Measurements from ENCODE around the gene SPINT1. TPM values are rescaled to one million over a fixed set of nuclear protein-coding genes. Genes with fewer than 3 reads are reported as not detected.

Gene SPINT1
- total RNA-seq, 5 donors from 2014 or later (not counting 1 experiment from before 2014, with no cell fraction given): 1.6 to 6.6 (median 5.1) TPM

DNA sequence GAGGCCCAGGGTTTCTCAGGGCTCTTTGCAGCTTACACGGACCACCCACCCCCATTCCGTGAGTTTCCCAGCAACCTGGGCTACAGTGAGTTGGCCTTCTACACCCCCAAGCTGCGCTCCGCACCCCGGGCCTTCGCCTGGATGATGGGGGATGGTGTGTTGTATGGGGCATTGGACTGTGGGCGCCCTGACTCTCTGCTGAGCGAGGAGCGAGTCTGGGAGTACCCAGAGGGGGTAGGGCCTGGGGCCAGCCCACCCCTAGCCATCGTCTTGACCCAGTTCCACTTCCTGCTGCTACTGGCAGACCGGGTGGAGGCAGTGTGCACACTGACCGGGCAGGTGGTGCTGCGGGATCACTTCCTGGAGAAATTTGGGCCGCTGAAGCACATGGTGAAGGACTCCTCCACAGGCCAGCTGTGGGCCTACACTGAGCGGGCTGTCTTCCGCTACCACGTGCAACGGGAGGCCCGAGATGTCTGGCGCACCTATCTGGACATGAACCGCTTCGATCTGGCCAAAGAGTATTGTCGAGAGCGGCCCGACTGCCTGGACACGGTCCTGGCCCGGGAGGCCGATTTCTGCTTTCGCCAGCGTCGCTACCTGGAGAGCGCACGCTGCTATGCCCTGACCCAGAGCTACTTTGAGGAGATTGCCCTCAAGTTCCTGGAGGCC is 55.8 kb downstream of the SPINT1 start:
- CTCF ChIA-PET: interaction anchor here in 1 of 2 donors (1.8 kb wide), 1 partner anchor 42 kb away, joined by 5 read pairs; no protein-coding TSS in a partner anchor
- Histone ChIP-seq H3K27me3 (replicated peaks in 1 of 2; ENCODE audit: control insufficient read depth in 2 of 2, extremely low read depth in 1 of 2, insufficient read depth in 2 of 2, low read length in 1 of 2) (no peaks in the 10 kb centered on the region), H3K36me3 (ENCODE audit: control insufficient read depth in 2 of 2, extremely low read depth in 1 of 2, insufficient read depth in 1 of 2, low read length in 1 of 2) (peaks cover 28 to 52% of the 10 kb centered on the region in 2 donors), H3K9me3 (no peaks in the 10 kb centered on the region), H3K4me3 (ENCODE audit: control insufficient read depth in 1 of 2, extremely low read depth in 1 of 2, low read length in 1 of 2) (no peak overlapping the region), H3K27ac (ENCODE audit: low read length) (no peak overlapping the region), H3K4me1 (ENCODE audit: control insufficient read depth in 1 of 2, extremely low read depth in 1 of 2, insufficient read depth in 2 of 2, low read length in 2 of 2) (peaks cover 16 to 39% of the 10 kb centered on the region in 2 experiments)
- H3K4me3 Mint-ChIP-seq: no peak overlapping the region
- H3K4me1 Mint-ChIP-seq: peaks cover 32 to 46% (median 40%) of the 10 kb centered on the region in 3 donors
- H3K9me3 Mint-ChIP-seq: no peaks in the 10 kb centered on the region
- no peak overlapping the region for H3K27ac Mint-ChIP-seq
- WGBS (ENCODE audit: insufficient coverage): 94% methylated on average over 24 of the region's 33 CpGs
- H3K36me3 Mint-ChIP-seq: peaks cover 41% of the 10 kb centered on the region
- no peaks in the 10 kb centered on the region for H3K27me3 Mint-ChIP-seq
- POLR2A ChIA-PET: no interaction called here
- no peak for DNase-seq
- ATAC-seq (replicated peaks in 1 of 4): no peak

DNA sequence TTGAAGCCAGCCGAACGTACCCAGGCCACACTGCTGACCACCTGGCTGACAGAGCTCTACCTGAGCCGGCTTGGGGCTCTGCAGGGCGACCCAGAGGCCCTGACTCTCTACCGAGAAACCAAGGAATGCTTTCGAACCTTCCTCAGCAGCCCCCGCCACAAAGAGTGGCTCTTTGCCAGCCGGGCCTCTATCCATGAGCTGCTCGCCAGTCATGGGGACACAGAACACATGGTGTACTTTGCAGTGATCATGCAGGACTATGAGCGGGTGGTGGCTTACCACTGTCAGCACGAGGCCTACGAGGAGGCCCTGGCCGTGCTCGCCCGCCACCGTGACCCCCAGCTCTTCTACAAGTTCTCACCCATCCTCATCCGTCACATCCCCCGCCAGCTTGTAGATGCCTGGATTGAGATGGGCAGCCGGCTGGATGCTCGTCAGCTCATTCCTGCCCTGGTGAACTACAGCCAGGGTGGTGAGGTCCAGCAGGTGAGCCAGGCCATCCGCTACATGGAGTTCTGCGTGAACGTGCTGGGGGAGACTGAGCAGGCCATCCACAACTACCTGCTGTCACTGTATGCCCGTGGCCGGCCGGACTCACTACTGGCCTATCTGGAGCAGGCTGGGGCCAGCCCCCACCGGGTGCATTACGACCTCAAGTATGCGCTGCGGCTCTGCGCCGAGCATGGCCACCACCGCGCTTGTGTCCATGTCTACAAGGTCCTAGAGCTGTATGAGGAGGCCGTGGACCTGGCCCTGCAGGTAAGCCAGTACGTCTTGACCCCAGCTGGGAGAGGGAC is 56.6 kb downstream of the SPINT1 start:
- Histone ChIP-seq H3K4me1 (ENCODE audit: control insufficient read depth in 1 of 2, extremely low read depth in 1 of 2, insufficient read depth in 2 of 2, low read length in 2 of 2) (peaks cover 11 to 31% of the 10 kb centered on the region in 2 experiments), H3K4me3 (ENCODE audit: control insufficient read depth in 1 of 2, extremely low read depth in 1 of 2, low read length in 1 of 2) (no peak overlapping the region), H3K9me3 (no peaks in the 10 kb centered on the region), H3K36me3 (ENCODE audit: control insufficient read depth in 2 of 2, extremely low read depth in 1 of 2, insufficient read depth in 1 of 2, low read length in 1 of 2) (peaks cover 28 to 54% of the 10 kb centered on the region in 2 donors), H3K27ac (ENCODE audit: low read length) (no peak overlapping the region), H3K27me3 (replicated peaks in 1 of 2; ENCODE audit: control insufficient read depth in 2 of 2, extremely low read depth in 1 of 2, insufficient read depth in 2 of 2, low read length in 1 of 2) (no peaks in the 10 kb centered on the region)
- H3K4me3 Mint-ChIP-seq: no peak overlapping the region
- CTCF ChIA-PET: interaction anchor here (0.7 to 1.8 kb wide), 3 partner anchors 8 to 288 kb away, joined by 3 to 5 read pairs (median 4); no protein-coding TSS in a partner anchor
- POLR2A ChIA-PET: interaction anchor here (0.5 to 0.6 kb wide), 2 partner anchors 53 to 282 kb away, joined by 5 to 7 read pairs; partner anchors contain the start of gene CHAC1 (in 1 of the 2)
- H3K27ac Mint-ChIP-seq: no peak overlapping the region
- ATAC-seq (replicated peaks in 1 of 4): no peak
- 97% methylated on average over 24 of the region's 36 CpGs for WGBS (ENCODE audit: insufficient coverage)
- H3K36me3 Mint-ChIP-seq: peaks cover 41% of the 10 kb centered on the region
- peaks cover 28 to 41% (median 34%) of the 10 kb centered on the region in 3 donors for H3K4me1 Mint-ChIP-seq
- no peaks in the 10 kb centered on the region for H3K9me3 Mint-ChIP-seq
- no peak for DNase-seq
- H3K27me3 Mint-ChIP-seq: no peaks in the 10 kb centered on the region

DNA sequence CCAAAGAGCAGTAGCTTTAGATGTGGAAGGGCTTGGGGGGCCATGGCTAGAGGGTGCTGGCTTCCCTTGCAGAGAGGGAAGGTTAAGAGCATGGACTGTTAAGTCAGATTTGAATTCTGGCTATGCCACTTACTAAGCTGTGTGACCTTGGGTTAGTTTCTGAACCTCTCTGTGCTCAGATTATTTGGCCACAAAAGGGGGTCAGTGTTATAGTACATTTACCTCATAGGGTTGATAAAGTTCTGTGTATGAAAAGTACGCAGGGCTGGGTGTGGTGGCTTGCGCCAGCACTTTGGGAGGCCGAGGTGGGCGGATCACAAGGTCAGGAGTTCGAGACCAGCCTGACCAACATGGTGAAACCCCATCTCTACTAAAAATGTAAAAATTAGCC is 57.2 kb downstream of the SPINT1 start:
- H3K27me3 Mint-ChIP-seq: no peaks in the 10 kb centered on the region
- H3K4me1 Mint-ChIP-seq: peaks cover 28 to 38% (median 32%) of the 10 kb centered on the region in 3 donors
- H3K27ac Mint-ChIP-seq: no peak overlapping the region
- H3K27ac ChIP-seq (ENCODE audit: low read length): no peak overlapping the region
- no peak for DNase-seq
- no peak overlapping the region for H3K4me3 ChIP-seq (ENCODE audit: control insufficient read depth in 1 of 2, extremely low read depth in 1 of 2, low read length in 1 of 2)
- CTCF ChIA-PET: interaction anchor here (0.6 to 1.8 kb wide), 3 partner anchors 44 to 643 kb away, joined by 3 to 5 read pairs (median 4); partner anchors contain the start of gene RPAP1 (in 1 of the 2)
- no peak overlapping the region for H3K4me3 Mint-ChIP-seq
- H3K9me3 ChIP-seq: no peaks in the 10 kb centered on the region
- H3K36me3 Mint-ChIP-seq: peaks cover 39% of the 10 kb centered on the region
- peaks cover 6 to 28% of the 10 kb centered on the region in 2 experiments for H3K4me1 ChIP-seq (ENCODE audit: control insufficient read depth in 1 of 2, extremely low read depth in 1 of 2, insufficient read depth in 2 of 2, low read length in 2 of 2)
- POLR2A ChIA-PET: interaction anchor here (0.5 to 0.6 kb wide), 3 partner anchors 52 to 281 kb away, joined by 3 to 7 read pairs (median 5); partner anchors contain the start of gene CHAC1 (in 1 of the 2)
- no peaks in the 10 kb centered on the region for H3K27me3 ChIP-seq (replicated peaks in 1 of 2; ENCODE audit: control insufficient read depth in 2 of 2, extremely low read depth in 1 of 2, insufficient read depth in 2 of 2, low read length in 1 of 2)
- no CpG with 5 or more reads among the region's 5 CpGs for WGBS (ENCODE audit: insufficient coverage)
- H3K9me3 Mint-ChIP-seq: no peaks in the 10 kb centered on the region
- no peak for ATAC-seq (replicated peaks in 1 of 4)
- peaks cover 24 to 51% of the 10 kb centered on the region in 2 donors for H3K36me3 ChIP-seq (ENCODE audit: control insufficient read depth in 2 of 2, extremely low read depth in 1 of 2, insufficient read depth in 1 of 2, low read length in 1 of 2)

DNA sequence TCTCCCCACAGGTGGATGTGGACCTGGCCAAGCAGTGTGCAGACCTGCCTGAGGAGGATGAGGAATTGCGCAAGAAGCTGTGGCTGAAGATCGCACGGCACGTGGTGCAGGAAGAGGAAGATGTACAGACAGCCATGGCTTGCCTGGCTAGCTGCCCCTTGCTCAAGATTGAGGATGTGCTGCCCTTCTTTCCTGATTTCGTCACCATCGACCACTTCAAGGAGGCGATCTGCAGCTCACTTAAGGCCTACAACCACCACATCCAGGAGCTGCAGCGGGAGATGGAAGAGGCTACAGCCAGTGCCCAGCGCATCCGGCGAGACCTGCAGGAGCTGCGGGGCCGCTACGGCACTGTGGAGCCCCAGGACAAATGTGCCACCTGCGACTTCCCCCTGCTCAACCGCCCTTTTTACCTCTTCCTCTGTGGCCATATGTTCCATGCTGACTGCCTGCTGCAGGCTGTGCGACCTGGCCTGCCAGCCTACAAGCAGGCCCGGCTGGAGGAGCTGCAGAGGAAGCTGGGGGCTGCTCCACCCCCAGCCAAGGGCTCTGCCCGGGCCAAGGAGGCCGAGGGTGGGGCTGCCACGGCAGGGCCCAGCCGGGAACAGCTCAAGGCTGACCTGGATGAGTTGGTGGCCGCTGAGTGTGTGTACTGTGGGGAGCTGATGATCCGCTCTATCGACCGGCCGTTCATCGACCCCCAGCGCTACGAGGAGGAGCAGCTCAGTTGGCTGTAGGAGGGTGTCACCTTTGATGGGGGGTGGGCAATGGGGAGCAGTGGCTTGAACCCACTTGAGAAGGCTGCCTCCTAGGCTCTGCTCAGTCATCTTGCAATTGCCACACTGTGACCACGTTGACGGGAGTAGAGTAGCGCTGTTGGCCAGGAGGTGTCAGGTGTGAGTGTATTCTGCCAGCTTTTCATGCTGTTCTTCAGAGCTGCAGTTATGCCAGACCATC is 59.0 kb downstream of the SPINT1 start:
- POLR2A ChIA-PET: no interaction called here
- WGBS (ENCODE audit: insufficient coverage): 71% methylated on average over 33 of the region's 33 CpGs
- peaks cover 10 to 45% of the 10 kb centered on the region in 2 experiments for H3K4me1 ChIP-seq (ENCODE audit: control insufficient read depth in 1 of 2, extremely low read depth in 1 of 2, insufficient read depth in 2 of 2, low read length in 2 of 2)

DNA sequence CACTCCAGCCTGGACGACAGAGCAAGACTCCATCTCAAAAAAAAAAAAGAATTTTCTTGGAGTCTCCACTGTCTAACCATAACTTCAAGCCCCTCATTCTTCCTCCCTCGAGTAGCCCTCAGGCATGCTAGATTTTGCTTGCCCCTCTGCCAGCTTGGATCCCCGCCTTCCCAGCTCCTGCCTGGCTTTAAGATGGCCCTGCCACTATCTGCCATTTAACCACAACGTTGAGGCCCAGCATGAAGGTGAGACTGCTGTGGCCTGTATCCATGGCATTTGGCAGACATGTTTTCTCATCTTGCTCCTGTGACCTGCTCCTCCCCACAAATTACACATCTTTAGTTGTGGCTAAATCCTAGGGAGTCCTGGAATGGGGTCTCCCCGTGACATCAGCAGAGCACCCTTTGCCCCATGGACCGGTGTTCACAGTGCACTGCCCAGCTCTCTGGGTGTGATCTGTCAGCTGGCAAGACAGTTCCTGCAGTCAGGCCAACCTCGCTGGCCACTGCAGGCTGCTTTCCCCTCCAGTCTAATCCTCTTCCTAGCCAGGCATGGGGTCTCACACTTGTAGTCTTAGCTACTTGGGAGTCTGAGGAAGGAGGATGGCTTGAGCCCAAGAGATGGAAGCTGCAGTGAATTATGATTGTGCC is 60.8 kb downstream of the SPINT1 start:
- Histone ChIP-seq H3K36me3 (ENCODE audit: control insufficient read depth in 2 of 2, extremely low read depth in 1 of 2, insufficient read depth in 1 of 2, low read length in 1 of 2) (peaks cover 15 to 33% of the 10 kb centered on the region in 2 donors), H3K27me3 (replicated peaks in 1 of 2; ENCODE audit: control insufficient read depth in 2 of 2, extremely low read depth in 1 of 2, insufficient read depth in 2 of 2, low read length in 1 of 2) (no peaks in the 10 kb centered on the region), H3K27ac (ENCODE audit: low read length) (no peak overlapping the region), H3K4me1 (ENCODE audit: control insufficient read depth in 1 of 2, extremely low read depth in 1 of 2, insufficient read depth in 2 of 2, low read length in 2 of 2) (peaks cover 10 to 49% of the 10 kb centered on the region in 2 experiments), H3K4me3 (ENCODE audit: control insufficient read depth in 1 of 2, extremely low read depth in 1 of 2, low read length in 1 of 2) (no peak overlapping the region), H3K9me3 (no peaks in the 10 kb centered on the region)
- DNase-seq (no peak), ATAC-seq (replicated peaks in 1 of 4) (no peak)
- H3K36me3 Mint-ChIP-seq: peaks cover 28% of the 10 kb centered on the region
- ChIA-PET CTCF (interaction anchor here (0.6 to 5.4 kb wide), 13 partner anchors 9 to 336 kb away, joined by 3 to 38 read pairs (median 4); partner anchors contain the start of genes RPUSD2 (in 1 of the 2) and VPS18 (in 1 of the 2)), POLR2A (no interaction called here)
- H3K9me3 Mint-ChIP-seq: no peaks in the 10 kb centered on the region
- no peak overlapping the region for H3K4me3 Mint-ChIP-seq
- H3K27me3 Mint-ChIP-seq: no peaks in the 10 kb centered on the region
- H3K27ac Mint-ChIP-seq: peak overlapping the region; percentile 68 to 70
- 78% methylated on average over 4 of the region's 7 CpGs for WGBS (ENCODE audit: insufficient coverage)
- peaks cover 27 to 41% (median 38%) of the 10 kb centered on the region in 3 donors for H3K4me1 Mint-ChIP-seq

More for the DNA sequence above, 59.0 kb downstream of the SPINT1 start:
- no peaks in the 10 kb centered on the region for H3K9me3 ChIP-seq
- no peak overlapping the region for H3K4me3 Mint-ChIP-seq
- DNase-seq: peak in 1 of 35 experiments; percentile 37
- H3K36me3 Mint-ChIP-seq: peaks cover 34% of the 10 kb centered on the region
- peaks cover 26 to 38% (median 31%) of the 10 kb centered on the region in 3 donors for H3K4me1 Mint-ChIP-seq
- H3K27ac ChIP-seq (ENCODE audit: low read length): peak overlapping the region; percentile 19
- ATAC-seq (replicated peaks in 1 of 4): no peak
- H3K27ac Mint-ChIP-seq: peak overlapping the region in 1 of 2 donors; percentile 82
- H3K27me3 ChIP-seq (replicated peaks in 1 of 2; ENCODE audit: control insufficient read depth in 2 of 2, extremely low read depth in 1 of 2, insufficient read depth in 2 of 2, low read length in 1 of 2): no peaks in the 10 kb centered on the region
- no peaks in the 10 kb centered on the region for H3K9me3 Mint-ChIP-seq
- H3K4me3 ChIP-seq (ENCODE audit: control insufficient read depth in 1 of 2, extremely low read depth in 1 of 2, low read length in 1 of 2): no peak overlapping the region
- H3K27me3 Mint-ChIP-seq: no peaks in the 10 kb centered on the region
- CTCF ChIA-PET: interaction anchor here (0.6 to 5.4 kb wide), 11 partner anchors 7 to 285 kb away, joined by 3 to 38 read pairs (median 4); partner anchors contain the start of gene VPS18 (in 2 of the 2)
- peaks cover 21 to 45% of the 10 kb centered on the region in 2 donors for H3K36me3 ChIP-seq (ENCODE audit: control insufficient read depth in 2 of 2, extremely low read depth in 1 of 2, insufficient read depth in 1 of 2, low read length in 1 of 2)

Measured in T-cell (primary cell).